Measurements from ENCODE around the gene LRRC23.

The LRRC23 gene

GRCh38 chr12:6923851-6924250, 19.2 kb downstream of the LRRC23 start:
- in situ Hi-C loops (cut with HindIII; ENCODE audit: low sequenced_read_pairs): no loop called here

- in situ Hi-C loops (cut with HindIII; ENCODE audit: low sequenced_read_pairs): loop anchor here (5.0 kb wide), 1 partner anchor 38 kb away; no protein-coding TSS in a partner anchor
These were observed 20.6 kb downstream of the LRRC23 start for GRCh38 chr12:6925239-6925539.

- in situ Hi-C loops (cut with HindIII; ENCODE audit: low sequenced_read_pairs): loop anchor here (5.0 kb wide), 1 partner anchor 38 kb away; no protein-coding TSS in a partner anchor
These were observed 21.1 kb downstream of the LRRC23 start for GRCh38 chr12:6925540-6926279.

GRCh38 chr12:6927379-6928021, 22.9 kb downstream of the LRRC23 start, which contains the start of gene ATN1:
Gene ATN1 (plus strand): TSS chr12:6927959. CDS start chr12:6934002, 6,043 bp downstream.
- in situ Hi-C loops (cut with HindIII; ENCODE audit: low sequenced_read_pairs): loop anchor here (5.0 kb wide), 1 partner anchor 40 kb away; no protein-coding TSS in a partner anchor

GRCh38 chr12:6928022-6928702, 23.5 kb downstream of the LRRC23 start:
- in situ Hi-C loops (cut with HindIII; ENCODE audit: low sequenced_read_pairs): loop anchor here (5.0 kb wide), 1 partner anchor 41 kb away; no protein-coding TSS in a partner anchor

GRCh38 chr12:6928703-6929407, 24.2 kb downstream of the LRRC23 start:
- in situ Hi-C loops (cut with HindIII; ENCODE audit: low sequenced_read_pairs): loop anchor here (5.0 kb wide), 1 partner anchor 42 kb away; no protein-coding TSS in a partner anchor

- in situ Hi-C loops (cut with HindIII; ENCODE audit: low sequenced_read_pairs): loop anchor here (5.0 kb wide), 1 partner anchor 42 kb away; no protein-coding TSS in a partner anchor
These were observed 25.1 kb downstream of the LRRC23 start for GRCh38 chr12:6929466-6930452.

- in situ Hi-C loops (cut with HindIII; ENCODE audit: low sequenced_read_pairs): no loop called here
These were observed 28.1 kb downstream of the LRRC23 start for GRCh38 chr12:6932766-6933165.

- in situ Hi-C loops (cut with HindIII; ENCODE audit: low sequenced_read_pairs): no loop called here
These were observed 29.5 kb downstream of the LRRC23 start for GRCh38 chr12:6934110-6934509.

- in situ Hi-C loops (cut with HindIII; ENCODE audit: low sequenced_read_pairs): no loop called here
These were observed 31.0 kb downstream of the LRRC23 start for GRCh38 chr12:6935371-6936193.

- in situ Hi-C loops (cut with HindIII; ENCODE audit: low sequenced_read_pairs): no loop called here
These were observed 31.6 kb downstream of the LRRC23 start for GRCh38 chr12:6936194-6936635.

- in situ Hi-C loops (cut with HindIII; ENCODE audit: low sequenced_read_pairs): no loop called here
These were observed 32.2 kb downstream of the LRRC23 start for GRCh38 chr12:6936636-6937480.

GRCh38 chr12:6937481-6938352, 33.1 kb downstream of the LRRC23 start:
- in situ Hi-C loops (cut with HindIII; ENCODE audit: low sequenced_read_pairs): no loop called here

- in situ Hi-C loops (cut with HindIII; ENCODE audit: low sequenced_read_pairs): no loop called here
These were observed 34.0 kb downstream of the LRRC23 start for GRCh38 chr12:6938353-6939190.

GRCh38 chr12:6939191-6939540, 34.5 kb downstream of the LRRC23 start:
- in situ Hi-C loops (cut with HindIII; ENCODE audit: low sequenced_read_pairs): no loop called here

- in situ Hi-C loops (cut with HindIII; ENCODE audit: low sequenced_read_pairs): no loop called here
These were observed 36.6 kb downstream of the LRRC23 start for GRCh38 chr12:6941267-6941666.

Data from endothelial cell of hepatic sinusoid (primary cell).